ENCODE data around the gene NEDD4L. TPM values are rescaled to one million over a fixed set of nuclear protein-coding genes. Genes with fewer than 3 reads are reported as not detected.
A peak's percentile ranks its signal among the peaks of the same experiment; 100 is the strongest.

The NEDD4L gene
- polyA plus RNA-seq, 1 experiment: 14.1 TPM

DNA sequence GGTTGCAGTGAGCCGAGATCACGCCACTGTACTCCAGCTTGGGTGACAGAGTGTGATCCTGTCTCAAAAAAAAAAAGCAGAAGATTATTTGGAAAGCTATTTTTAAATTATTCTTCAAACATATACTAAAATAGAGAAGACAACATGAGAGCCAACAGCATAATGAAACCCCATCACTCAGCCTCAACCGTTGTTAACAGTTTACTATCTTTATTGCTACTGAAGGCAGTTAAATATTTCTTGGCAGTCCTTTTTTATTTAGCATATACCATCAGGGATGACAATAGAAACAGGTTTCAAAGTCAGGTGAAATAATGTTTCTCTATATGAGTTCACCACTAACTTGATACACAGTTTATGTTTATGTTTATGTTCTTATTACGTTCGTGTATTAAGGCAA is 157.2 kb downstream of the NEDD4L start:
- POLR2A ChIA-PET: no interaction called here

DNA sequence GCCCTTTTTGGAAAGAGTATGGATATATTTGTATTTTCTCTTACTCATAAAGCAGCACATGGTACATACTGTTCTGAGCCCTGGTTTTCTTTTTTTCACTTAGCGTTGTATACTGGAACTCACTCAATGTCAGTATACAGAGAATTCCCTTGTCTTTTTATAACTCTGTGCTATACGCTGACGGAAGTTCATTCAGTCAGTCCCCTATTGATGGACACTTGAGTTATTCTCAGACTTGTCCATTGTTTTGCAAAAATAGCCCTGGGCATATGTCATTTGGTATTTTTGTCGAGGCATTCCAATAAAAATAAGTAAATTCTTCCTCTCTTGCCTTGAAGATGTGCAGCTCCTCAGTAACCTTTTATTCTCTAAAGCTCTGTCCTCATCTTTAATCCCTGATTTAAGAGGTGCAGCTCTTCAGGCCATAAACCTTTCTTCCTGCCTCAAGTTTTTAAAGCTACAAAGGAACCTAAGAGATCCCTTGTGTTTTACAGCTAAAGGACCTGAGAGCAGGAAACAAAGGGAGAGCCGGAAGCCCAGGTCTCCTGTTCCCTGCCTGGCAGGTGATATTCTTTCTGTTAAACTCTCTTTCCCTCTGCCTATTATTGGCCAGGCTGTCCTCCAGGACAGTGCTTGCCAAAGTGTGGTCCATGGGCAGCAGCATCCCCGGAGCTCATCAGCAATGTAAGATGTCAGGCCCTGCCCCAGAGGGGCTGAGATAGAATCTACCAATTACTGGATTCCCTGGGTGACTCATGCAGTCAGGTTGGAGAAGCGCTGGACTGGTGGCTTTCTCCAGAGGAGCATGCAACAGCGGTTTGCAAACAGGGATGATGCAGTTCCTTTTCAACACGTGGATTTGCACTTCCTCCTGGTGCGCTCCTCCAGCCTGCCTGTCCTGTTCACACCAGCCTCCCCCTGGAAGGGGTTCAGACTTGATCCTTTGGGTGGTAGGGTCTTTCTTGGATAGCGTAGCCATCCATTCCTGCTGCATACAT is 158.0 kb downstream of the NEDD4L start:
- H3K36me3 ChIP-seq (ENCODE audit: control insufficient read depth, insufficient read depth, low read length): no peaks in the 10 kb centered on the region
- ChIA-PET POLR2A (no interaction called here), CTCF (no interaction called here)
- no peak overlapping the region for H3K4me3 ChIP-seq (ENCODE audit: low read depth, low read length)
- TF ChIP-seq, protein P1, sequence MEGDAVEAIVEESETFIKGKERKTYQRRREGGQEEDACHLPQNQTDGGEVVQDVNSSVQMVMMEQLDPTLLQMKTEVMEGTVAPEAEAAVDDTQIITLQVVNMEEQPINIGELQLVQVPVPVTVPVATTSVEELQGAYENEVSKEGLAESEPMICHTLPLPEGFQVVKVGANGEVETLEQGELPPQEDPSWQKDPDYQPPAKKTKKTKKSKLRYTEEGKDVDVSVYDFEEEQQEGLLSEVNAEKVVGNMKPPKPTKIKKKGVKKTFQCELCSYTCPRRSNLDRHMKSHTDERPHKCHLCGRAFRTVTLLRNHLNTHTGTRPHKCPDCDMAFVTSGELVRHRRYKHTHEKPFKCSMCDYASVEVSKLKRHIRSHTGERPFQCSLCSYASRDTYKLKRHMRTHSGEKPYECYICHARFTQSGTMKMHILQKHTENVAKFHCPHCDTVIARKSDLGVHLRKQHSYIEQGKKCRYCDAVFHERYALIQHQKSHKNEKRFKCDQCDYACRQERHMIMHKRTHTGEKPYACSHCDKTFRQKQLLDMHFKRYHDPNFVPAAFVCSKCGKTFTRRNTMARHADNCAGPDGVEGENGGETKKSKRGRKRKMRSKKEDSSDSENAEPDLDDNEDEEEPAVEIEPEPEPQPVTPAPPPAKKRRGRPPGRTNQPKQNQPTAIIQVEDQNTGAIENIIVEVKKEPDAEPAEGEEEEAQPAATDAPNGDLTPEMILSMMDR (IDR thresholded peaks at IDR 0.05; ENCODE audit: insufficient read depth, low read depth, low read length): no peak
- no peaks in the 10 kb centered on the region for H3K27me3 ChIP-seq (ENCODE audit: control insufficient read depth, insufficient read depth, low read length)
- DNase-seq (ENCODE audit: low read depth): no peak

More for the DNA sequence above, 157.2 kb downstream of the NEDD4L start:
- TF ChIP-seq, protein P1 (IDR thresholded peaks at IDR 0.05; ENCODE audit: insufficient read depth, low read depth, low read length): no peak
- CTCF ChIA-PET: no interaction called here
- H3K36me3 ChIP-seq (ENCODE audit: control insufficient read depth, insufficient read depth, low read length): no peaks in the 10 kb centered on the region
- no peaks in the 10 kb centered on the region for H3K27me3 ChIP-seq (ENCODE audit: control insufficient read depth, insufficient read depth, low read length)
- DNase-seq (ENCODE audit: low read depth): no peak
- H3K4me3 ChIP-seq (ENCODE audit: low read depth, low read length): no peak overlapping the region

DNA sequence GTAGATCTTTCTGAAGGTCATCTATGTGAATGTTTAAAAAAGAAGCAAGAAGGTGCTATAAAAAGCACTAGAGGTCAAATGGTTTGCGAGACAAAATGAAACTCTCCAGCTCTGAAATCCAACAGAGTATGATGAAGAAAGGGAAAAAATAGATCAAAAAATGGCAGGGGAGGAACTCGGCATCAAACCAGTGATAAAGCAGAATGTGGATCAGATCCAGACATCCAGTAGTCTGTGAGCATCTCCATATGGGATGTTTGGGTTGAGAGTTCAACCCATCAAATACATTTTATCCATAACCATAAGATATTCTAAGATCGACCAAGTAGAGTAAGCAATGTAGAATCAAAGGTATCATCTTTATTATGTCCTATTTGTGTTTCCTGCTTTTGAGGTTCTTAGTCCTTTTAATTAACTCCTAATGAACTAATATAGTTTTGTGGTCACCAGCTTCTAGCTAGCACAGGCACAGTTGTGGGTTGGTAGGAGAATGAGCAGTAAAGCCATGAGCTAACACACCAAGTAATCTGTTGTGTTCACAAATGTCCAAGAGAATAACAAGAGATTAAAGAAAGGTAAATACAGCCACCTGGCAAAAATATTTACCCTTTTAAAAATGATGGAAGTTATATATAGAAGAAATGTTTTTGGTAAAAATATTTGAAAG is 160.9 kb downstream of the NEDD4L start:
- POLR2A ChIA-PET: no interaction called here
- TF ChIP-seq, protein P1 (IDR thresholded peaks at IDR 0.05; ENCODE audit: insufficient read depth, low read depth, low read length): no peak
- CTCF ChIA-PET: interaction anchor here (2.9 kb wide), 1 partner anchor 23 kb away, joined by 13 read pairs; no protein-coding TSS in a partner anchor
- H3K27me3 ChIP-seq (ENCODE audit: control insufficient read depth, insufficient read depth, low read length): no peaks in the 10 kb centered on the region
- H3K4me3 ChIP-seq (ENCODE audit: low read depth, low read length): no peak overlapping the region
- no peaks in the 10 kb centered on the region for H3K36me3 ChIP-seq (ENCODE audit: control insufficient read depth, insufficient read depth, low read length)
- no peak for DNase-seq (ENCODE audit: low read depth)

DNA sequence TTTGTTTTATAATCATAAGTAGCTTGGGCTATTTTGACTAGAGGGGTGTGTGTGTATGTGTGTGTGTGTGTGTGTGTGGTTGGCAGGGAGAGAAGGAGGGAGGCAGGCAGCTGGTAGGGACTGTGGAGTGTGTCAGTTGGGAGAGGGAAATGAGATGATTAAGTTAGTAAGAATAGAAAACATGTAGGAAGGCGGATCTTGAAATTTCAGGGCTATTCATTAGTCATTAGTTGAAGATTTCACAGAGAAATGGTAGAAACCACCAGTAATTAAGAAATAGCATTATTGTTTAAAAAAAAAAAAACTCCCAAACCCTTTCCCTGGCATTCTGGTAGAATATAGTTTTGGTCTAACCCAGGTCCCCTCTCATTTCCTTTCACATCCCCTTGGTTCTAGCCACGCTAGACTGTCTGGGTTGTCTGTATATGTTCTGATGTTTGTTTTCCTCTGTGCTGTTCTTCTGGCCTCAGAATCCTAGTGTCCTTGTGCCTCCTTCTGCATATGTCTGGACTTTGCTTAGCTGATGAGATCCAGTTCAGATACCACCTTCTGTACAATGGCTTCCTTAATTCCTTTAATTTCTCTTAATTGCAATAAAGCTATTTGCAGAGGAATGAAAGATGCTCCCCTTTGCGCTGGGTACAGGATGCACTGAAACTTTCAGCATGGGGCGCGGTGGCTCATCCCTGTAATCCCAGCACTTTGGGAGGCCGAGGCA is 161.6 kb downstream of the NEDD4L start:
- POLR2A ChIA-PET: no interaction called here
- H3K27me3 ChIP-seq (ENCODE audit: control insufficient read depth, insufficient read depth, low read length): no peaks in the 10 kb centered on the region
- CTCF ChIA-PET: interaction anchor here (0.6 to 2.9 kb wide), 3 partner anchors 14 to 156 kb away, joined by 3 to 13 read pairs (median 4); no protein-coding TSS in a partner anchor
- DNase-seq (ENCODE audit: low read depth): peak; percentile 63
- TF ChIP-seq, protein P1 (IDR thresholded peaks at IDR 0.05; ENCODE audit: insufficient read depth, low read depth, low read length): no peak
- H3K36me3 ChIP-seq (ENCODE audit: control insufficient read depth, insufficient read depth, low read length): no peaks in the 10 kb centered on the region
- H3K4me3 ChIP-seq (ENCODE audit: low read depth, low read length): no peak overlapping the region

Data from BJ (cell line).